Activated CD4-positive, alpha-beta T cell treated with anti-CD3 and anti-CD28 coated beads for 4 hours (primary cell): Measurements from ENCODE around the gene MAP3K12.
"Not testable (repeated sequence)": the region's sequence is repeated elsewhere in the genome, so short reads cannot be mapped to it uniquely, and the experiment has no call there.

ENCODE experiments used
- DNase-seq, 2 donors: peaks; one replicate each; pipeline ENCODE4 v3.0.0-alpha.2; 2020

Gene MAP3K12

GRCh38 chr12:53466640-53467039 lies 32.6 kb downstream of the MAP3K12 start:
- no peak for DNase-seq

GRCh38 chr12:53465679-53466078 lies 33.6 kb downstream of the MAP3K12 start:
- no peak for DNase-seq

GRCh38 chr12:53464685-53465418 lies 34.4 kb downstream of the MAP3K12 start:
- no peak for DNase-seq

- DNase-seq, result no peak
These were observed 35.3 kb downstream of the MAP3K12 start for GRCh38 chr12:53463802-53464560.

- no peak for DNase-seq
These were observed 36.3 kb downstream of the MAP3K12 start for GRCh38 chr12:53462935-53463334.

GRCh38 chr12:53461591-53461990 lies 37.7 kb downstream of the MAP3K12 start:
- DNase-seq, result no peak

GRCh38 chr12:53461059-53461458 lies 38.2 kb downstream of the MAP3K12 start:
- no peak for DNase-seq

GRCh38 chr12:53459097-53459496 lies 40.2 kb downstream of the MAP3K12 start:
- no peak for DNase-seq

- DNase-seq, result no peak
These were observed 42.4 kb downstream of the MAP3K12 start for GRCh38 chr12:53456654-53457366.

GRCh38 chr12:53454707-53455106 lies 44.6 kb downstream of the MAP3K12 start:
- no peak for DNase-seq

- DNase-seq, result no peak
These were observed 45.2 kb downstream of the MAP3K12 start for GRCh38 chr12:53453953-53454640.

- DNase-seq, result peak; percentile 76 to 82
These were observed 46.8 kb downstream of the MAP3K12 start for GRCh38 chr12:53452159-53453077.

- peak; percentile 95 to 98 for DNase-seq
These were observed 47.5 kb downstream of the MAP3K12 start, which contains the start of gene PCBP2 for GRCh38 chr12:53451661-53452158. Gene PCBP2, plus strand, starts transcription at chr12:53452102. Its CDS starts 2,699 bp downstream, at chr12:53454801.

GRCh38 chr12:53450936-53451335 lies 48.3 kb downstream of the MAP3K12 start:
- no peak for DNase-seq

- DNase-seq, result not testable (repeated sequence)
These were observed 54.5 kb downstream of the MAP3K12 start for GRCh38 chr12:53444593-53445325.

- no peak for DNase-seq
These were observed 55.3 kb downstream of the MAP3K12 start for GRCh38 chr12:53443955-53444354.

- DNase-seq, result peak; percentile 99
These were observed 58.0 kb downstream of the MAP3K12 start, which contains the start of gene PRR13 for GRCh38 chr12:53441040-53441833. Gene PRR13, plus strand, starts transcription at chr12:53441734. Its CDS starts 981 bp downstream, at chr12:53442715.

- not testable (repeated sequence) for DNase-seq
These were observed 59.7 kb downstream of the MAP3K12 start for GRCh38 chr12:53439582-53439981.

- not testable (repeated sequence) for DNase-seq
These were observed 63.9 kb downstream of the MAP3K12 start for GRCh38 chr12:53435326-53435725.

GRCh38 chr12:53431187-53431586 lies 68.1 kb downstream of the MAP3K12 start:
- no peak for DNase-seq
